ENCODE data around the gene CLCNKA.
A peak's percentile ranks its signal among the peaks of the same experiment; 100 is the strongest.
"Not testable (repeated sequence)": the region's sequence is repeated elsewhere in the genome, so short reads cannot be mapped to it uniquely, and the experiment has no call there.

The CLCNKA gene

DNA sequence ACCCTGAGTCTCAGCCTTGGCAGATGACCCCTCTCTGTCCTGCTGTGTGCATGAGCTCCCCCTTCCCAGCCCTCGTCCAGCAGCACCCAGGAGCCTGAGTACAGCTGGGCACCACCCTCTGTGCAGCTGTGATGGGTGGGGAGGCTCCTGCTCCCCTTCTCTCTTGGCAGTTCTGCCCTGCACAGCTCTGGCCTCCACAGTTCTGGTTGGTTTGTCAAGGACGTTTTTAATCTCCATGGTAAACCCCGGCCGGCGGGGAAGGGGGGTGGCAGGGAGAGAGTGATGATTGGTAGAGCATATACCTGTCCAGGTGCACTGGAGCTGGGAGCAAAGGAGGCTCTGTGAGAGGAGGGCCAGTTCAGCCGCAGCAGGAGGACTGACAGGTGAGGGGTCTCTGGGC is at the start of gene CLCNKA:
Gene CLCNKA (plus strand): TSS at position 356 of the 400 bp plus-strand sequence. CDS start 584 bp downstream, outside the sequence.
- no peak for DNase-seq (ENCODE audit: extremely low read depth in 1 of 2, low read depth in 1 of 2)

DNA sequence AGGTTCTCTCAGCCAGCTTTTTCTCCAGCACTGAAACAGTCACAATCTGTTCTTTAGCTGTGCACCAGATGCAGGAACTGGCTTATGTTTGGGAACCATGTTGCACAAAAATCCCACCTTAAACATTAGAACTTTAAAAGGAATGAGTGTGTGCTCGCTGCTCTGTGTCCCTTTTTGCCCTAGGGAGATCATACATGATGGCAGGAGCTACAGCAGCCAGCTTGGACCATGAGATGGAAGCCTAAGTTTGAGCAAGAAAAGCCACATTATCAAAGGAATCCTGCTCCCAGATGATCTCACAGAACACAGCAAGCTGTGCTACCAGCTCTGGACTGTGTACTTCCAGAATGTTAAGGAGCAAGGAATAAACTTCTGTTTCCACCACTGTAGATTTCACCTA is 49.4 kb upstream of the CLCNKA start:
- no peak for DNase-seq (ENCODE audit: extremely low read depth in 1 of 2, low read depth in 1 of 2)

DNA sequence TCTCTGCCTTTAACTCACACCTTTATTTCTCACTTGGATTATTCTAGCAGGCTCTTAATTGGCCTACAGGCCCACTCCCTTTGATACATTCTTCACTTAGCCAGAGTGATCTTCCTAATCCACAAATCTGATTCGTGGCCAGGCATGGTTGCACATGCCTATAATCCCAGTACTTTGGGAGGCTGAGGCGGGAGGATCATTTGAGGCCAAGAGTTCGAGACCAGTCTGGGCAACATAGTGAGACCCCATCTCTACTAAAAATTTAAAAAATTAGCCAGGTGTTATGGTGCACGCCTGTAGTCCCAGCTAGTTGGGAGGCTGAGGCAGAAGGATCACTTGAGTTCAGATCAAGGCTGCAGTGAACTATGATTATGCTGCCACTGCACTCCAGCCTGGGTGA is 48.1 kb upstream of the CLCNKA start:
- no peak for DNase-seq (ENCODE audit: extremely low read depth in 1 of 2, low read depth in 1 of 2)

DNA sequence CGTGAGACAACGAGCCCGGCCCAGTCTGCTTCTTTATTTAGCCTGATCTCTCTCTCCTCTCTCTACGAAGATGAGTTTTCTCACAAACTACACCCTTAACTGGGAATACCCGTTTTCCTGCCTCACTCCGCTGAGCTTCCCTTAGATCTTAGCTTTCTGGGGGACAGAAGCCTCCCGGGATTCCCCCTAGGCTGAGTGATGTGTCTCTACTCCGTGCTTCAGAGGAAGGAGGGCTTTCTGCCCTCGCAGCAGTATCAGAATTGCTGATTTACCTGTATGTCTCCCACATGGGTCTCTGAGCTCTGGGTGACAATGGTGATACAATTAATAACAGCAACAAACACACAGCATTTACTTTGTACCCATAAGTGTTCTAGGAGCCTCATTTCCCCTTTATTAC is 47.0 kb upstream of the CLCNKA start:
- DNase-seq (ENCODE audit: extremely low read depth in 1 of 2, low read depth in 1 of 2): no peak

DNA sequence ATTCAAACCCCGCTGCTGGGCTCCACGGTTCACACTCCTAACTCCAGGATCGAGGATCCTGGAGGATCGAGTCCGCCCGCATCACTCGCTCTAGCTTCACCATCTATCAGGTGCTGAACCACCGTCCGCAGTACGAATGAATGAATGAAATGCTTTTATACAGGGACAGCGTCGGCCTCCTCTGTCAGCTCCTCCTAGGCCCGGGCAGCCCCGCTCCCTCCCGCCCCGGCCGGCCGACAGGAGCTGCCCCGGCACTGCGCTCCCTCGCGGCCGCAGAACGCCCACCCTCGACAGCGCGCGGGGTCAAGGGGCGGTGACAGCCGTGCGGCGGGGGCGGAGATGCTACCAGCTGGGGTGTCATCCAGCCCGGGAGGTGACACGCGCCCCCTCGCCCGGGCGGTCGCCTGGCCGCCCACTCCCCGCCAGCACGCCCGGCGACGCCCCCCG is 46.5 kb upstream of the CLCNKA start:
- DNase-seq (ENCODE audit: extremely low read depth in 1 of 2, low read depth in 1 of 2): peak; percentile 79 to 80

DNA sequence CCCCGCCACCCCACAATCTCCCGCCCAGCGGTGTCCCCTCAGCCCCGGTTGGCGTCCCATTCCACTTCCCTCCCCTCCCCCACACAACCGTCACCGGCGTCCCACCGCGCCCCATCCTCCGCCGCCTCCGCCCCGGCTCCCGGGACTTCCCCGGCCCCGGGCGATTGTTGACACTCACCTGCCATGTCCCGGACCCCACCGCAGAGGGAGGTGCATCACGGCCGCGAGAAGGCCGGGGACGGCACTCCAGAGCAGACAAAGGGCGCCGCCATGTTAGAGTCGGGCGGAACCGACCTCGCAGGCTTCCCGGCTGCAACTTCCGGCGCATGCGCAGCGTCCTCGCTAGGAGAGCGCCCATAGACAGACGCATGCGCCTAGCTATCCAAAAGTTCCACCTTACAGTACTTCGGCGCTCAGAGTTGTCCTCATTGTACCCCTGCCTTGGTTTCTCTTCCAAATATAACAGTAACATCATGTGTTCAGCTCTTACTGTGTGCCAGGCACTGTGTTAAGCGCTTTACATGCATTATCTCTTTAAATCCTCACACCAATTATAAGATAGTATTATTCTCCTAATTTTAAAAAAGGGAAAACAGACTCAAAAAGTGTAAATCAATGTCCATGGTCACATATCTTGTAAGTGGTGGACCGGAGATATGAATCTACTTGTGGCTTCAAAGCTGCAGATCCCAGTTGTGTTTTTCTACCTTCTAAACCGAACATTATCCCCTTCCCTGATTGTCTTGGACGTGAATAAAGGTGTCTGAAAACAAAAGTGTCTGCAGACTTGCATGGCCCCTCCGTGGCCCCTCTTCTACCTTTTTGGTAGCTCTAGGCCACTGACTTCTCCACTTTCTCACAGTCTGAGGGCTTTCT is 45.8 kb upstream of the CLCNKA start, which contains the start of gene ZBTB17:
Gene ZBTB17 (minus strand): TSS at position 297 of the 876 bp plus-strand sequence. CDS start 27,606 bp downstream, outside the sequence.
- DNase-seq (ENCODE audit: extremely low read depth in 1 of 2, low read depth in 1 of 2): peak; percentile 89 to 92

DNA sequence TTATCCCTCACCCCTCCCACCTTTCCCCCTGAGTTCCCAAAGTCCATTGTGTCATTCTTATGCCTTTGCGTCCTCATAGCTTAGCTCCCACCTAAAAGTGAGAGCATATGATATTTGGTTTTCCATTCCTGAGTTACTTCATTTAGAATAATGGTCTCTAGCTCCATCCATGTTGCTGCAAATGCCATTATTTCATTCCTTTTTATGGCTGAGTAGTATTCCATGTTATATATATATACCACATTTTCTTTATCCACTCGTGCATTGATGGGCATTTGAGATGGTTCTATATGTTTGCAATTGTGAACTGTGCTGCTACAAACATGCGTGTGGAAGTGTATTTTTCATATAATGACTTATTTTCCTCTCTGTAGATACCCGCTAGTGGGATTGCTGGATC is 43.9 kb upstream of the CLCNKA start:
- DNase-seq (ENCODE audit: extremely low read depth in 1 of 2, low read depth in 1 of 2): not testable (repeated sequence)

DNA sequence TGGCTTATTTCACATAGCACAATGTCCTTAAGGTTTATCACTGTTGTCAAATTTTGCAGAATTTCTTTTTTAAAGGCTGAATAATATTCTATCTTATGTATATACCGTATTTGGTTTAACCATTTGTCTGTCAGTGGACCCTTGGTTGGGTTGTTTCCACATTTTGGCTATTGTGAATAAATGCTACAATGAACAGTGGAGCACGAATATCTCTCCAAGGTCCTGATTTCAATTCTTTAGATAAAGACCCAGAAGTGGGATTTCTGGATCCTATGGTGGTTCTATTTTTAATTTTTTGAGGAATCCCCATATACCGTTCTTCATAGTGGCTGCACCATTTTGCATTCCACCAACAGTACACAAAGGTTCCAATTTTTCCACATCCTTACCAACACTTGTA is 40.2 kb upstream of the CLCNKA start:
- no peak for DNase-seq (ENCODE audit: extremely low read depth in 1 of 2, low read depth in 1 of 2)

DNA sequence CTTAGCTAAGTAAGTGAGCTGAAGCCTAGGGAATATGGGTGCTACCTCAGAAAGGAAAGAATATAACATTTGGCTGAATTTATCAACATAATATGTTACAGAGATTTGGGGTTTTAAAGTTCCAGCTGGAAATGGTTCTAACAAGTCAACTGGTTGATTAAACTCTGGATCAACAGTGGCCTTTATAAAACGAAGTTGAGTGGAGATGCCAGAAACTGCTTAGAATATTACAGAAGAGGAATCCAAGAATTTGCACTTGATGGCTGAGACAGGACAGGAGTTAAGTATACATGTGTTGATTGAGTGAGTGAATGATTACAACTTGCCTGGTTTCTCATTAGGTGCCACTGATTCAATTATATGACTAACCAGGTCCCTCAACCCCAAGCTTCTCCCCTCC is 38.6 kb upstream of the CLCNKA start:
- no peak for DNase-seq (ENCODE audit: extremely low read depth in 1 of 2, low read depth in 1 of 2)

DNA sequence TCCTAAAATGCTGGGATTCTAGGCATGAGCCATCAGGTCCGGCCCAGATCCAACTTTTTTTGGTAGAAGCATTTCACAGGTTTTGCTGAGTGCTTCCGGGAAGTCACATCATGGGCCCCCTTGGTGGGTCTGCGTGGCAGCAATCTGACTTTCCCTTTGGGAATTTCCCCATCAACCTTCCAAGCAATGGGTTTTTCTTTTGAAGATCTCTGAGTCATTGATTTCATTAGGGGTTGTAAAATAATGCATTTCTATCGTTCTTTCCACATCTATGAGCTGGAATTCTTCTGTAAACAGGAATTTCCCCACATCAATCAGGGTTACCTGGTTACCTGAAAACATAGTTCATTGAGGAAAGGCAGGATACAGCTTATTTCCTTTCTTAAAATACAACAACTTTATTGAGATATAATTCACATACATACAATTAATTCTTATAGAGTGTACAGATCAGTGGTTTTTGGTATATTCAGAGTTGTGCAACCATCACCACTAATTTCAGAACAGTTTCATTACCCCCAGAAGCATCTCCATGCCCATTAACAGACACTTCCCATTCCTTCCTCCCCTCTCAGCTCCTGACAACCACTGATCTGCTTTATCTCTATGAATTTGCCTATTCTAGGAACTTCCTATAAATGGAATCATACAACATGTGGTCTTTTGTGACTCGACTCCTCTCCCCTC is 36.1 kb upstream of the CLCNKA start:
- DNase-seq (ENCODE audit: extremely low read depth in 1 of 2, low read depth in 1 of 2): no peak

DNA sequence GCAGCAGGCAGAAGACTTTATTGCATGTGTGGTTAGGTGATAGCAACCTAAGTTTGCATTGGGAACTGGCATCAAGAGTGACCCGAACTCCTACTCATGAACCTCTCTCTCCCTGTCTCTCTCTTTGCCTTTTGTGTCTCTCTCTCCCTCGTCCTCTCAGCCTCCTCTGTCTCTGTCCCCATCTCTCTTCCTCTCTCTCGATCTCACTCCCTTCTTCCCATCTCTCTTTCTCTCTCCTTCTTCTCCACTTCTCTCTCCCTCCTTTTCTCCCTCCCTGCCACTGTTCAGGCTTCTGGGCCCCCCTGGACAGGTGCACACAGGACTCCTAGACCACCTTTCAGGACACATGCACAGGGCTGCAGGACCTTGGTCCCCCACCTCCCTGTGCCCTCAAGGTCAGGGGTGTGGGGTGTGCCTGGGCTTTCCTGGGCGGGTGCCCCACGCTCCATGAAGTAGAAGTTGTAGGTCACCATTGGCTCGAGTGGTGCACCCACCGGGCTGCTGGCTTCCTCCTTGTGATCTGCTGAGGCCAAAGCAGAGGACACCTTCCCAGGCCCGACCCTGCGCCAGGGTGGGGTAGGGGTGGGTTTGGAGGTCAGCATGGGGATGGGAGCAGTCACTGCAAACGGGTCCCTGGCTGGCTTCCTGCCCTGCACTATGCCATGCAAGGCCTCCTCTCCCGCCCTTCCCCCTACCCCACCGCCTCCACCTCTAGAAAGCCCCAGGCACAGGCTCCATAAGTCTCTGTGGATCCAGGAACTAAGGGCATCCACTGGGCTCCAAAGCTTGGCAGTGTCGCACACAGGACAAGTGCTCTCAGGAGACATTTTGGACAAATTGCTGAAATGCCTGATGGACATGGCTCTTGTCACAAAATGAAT is 32.7 kb upstream of the CLCNKA start:
- DNase-seq (ENCODE audit: extremely low read depth in 1 of 2, low read depth in 1 of 2): no peak

DNA sequence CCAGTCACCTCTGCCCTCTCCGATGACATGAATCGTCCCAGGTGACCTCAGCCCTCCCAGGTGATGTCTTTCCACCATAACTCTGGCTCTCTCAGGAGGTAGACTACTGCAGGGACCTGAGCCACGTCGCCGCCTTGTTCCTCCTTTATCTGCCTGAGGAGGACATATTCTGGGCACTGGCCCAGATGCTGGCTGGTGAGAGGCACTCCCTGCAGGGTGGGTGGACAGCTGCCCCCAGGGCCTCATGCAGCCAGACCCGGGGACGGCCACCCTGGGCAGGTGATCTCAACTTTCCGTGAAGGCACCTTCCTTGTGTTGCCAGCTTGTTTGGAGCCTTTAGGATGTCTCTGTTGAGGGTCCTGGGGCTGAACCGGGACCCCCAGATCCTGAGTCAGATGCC is 32.1 kb upstream of the CLCNKA start:
- no peak for DNase-seq (ENCODE audit: extremely low read depth in 1 of 2, low read depth in 1 of 2)

DNA sequence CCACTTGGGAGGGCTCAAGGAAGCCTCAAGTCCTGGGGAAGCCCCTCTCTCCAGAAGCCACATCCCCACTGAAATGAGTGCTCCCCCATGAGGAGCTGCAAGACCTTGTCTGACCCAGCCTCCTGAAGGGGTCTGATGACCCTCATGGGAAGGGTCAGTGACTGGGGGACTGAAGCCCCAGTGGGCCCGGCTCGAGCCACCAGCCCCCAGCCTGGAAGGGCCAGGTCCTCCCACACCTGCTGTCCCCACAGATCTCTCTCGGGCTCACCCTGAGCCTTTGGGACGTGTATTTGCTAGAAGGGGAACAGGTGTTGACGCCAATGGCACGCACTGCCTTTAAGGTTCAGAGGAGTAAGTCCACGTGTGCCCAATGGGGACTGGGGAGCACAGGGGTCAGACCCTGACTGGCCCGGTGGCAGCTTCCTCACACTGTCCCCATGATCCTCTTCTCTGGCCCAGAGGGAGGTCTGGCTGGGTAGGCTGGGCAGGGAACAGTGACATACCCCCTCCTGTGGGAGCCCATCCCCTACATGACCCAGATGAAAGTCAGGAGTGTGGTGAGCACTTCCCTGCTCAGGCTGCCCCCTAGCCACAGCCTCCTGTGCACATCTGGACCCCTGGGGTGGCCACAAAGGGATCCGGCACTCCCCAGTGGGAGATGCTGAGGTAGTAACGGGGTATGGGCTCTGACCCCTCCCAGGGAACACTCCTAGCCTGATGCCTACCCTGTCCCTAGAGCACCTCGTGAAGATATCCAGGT is 30.2 kb upstream of the CLCNKA start:
- DNase-seq (ENCODE audit: extremely low read depth in 1 of 2, low read depth in 1 of 2): no peak

DNA sequence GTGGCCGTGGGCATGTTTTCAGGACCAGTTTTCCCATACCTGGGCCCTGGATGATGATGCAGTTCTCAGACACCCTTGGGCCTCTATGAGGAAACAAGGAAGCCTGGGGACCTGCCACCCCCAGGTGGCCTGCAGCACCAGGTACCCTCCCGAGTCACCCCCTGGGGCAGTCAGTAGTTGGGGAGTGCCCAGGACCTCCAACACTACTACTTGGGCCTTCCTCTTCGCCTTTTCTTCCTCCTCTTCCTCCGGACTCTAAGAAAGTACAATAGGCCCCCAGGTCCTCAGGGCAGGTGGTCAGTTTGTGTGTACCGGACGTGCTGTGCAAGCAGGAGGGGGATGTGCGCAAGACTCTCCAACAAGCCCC is 29.7 kb upstream of the CLCNKA start:
- no peak for DNase-seq (ENCODE audit: extremely low read depth in 1 of 2, low read depth in 1 of 2)

DNA sequence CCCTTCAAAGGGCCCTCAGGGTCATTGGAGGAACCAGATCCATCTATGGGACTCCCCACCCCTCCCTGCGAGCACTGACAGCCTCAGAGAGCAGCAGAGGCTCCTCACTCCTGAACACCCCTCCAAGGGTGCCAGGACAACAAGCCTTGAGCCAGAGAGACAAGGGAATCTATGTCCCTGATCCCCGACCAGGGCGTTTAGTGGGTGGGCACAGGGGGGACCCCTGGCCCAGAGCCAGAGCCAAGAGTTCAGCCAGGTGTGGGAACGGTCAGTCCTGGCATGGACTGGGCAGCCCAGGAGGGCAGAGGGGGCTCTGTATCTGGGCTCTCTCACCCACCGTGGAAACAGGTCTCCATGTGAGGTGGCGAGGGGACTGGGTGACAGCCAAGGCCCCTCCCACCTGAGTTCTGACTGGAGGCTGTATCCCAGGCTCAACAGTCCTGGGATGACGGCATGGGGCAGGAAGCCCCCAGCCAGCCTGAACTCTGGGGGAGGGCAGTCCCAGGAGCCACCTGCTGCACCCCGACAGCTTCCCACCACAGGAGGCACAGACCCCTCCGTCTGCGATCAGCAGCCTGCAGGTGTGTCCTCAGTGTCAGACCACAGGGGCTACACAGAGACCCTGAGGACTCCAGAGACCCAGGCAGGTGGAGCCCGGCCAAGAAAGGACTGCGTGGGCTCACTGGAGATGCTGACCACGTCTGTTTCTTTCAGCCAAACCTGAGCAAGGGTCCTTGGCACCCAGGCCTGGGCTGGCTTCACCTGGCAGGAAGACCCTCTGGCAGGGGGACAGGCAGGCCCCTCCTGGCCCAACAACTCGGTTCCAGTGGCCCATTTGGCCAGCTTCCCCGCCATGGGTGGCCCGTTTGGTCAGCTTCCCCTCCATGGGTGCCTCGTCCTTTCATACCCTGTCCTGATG is 29.0 kb upstream of the CLCNKA start:
- no peak for DNase-seq (ENCODE audit: extremely low read depth in 1 of 2, low read depth in 1 of 2)

DNA sequence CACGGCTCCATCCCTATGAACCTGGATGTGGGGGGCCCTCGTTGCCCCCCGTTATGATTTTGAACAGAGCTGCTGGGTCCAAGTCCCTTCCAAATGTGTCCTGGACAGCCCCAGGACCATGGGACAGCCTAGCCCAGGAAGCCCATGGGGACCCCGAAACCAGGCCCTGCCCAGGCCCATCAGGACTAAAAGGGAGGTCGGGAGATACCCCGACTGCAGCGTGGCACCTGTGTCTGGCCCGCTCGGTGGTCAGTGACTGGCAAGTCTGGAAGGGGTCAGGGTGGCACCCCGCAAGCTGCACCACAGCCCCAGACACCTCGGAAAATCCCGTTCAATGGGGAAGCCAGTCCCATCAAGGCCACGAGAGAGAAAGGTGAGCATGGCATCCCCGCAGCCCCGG is 28.2 kb upstream of the CLCNKA start:
- DNase-seq (ENCODE audit: extremely low read depth in 1 of 2, low read depth in 1 of 2): no peak

DNA sequence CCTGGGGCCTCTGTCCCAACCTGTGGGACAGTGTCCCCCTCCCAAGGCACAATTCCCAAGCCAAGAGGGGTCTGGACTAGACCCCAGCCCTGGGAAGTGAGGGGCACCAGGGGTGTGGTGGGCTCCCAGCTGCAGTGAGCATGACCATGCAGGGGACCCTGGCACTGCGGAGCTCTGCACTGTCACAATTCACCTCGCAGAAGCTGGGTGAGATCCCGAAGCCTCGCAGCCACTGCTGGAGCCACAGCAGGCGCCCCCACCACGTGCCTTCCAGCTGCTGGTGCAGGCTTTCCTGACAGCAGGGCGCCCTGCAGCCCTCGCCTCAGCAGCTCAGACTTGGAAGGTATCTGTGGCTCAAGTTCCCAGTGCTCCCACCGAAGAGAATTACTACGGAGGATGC is 27.8 kb upstream of the CLCNKA start:
- DNase-seq (ENCODE audit: extremely low read depth in 1 of 2, low read depth in 1 of 2): no peak

DNA sequence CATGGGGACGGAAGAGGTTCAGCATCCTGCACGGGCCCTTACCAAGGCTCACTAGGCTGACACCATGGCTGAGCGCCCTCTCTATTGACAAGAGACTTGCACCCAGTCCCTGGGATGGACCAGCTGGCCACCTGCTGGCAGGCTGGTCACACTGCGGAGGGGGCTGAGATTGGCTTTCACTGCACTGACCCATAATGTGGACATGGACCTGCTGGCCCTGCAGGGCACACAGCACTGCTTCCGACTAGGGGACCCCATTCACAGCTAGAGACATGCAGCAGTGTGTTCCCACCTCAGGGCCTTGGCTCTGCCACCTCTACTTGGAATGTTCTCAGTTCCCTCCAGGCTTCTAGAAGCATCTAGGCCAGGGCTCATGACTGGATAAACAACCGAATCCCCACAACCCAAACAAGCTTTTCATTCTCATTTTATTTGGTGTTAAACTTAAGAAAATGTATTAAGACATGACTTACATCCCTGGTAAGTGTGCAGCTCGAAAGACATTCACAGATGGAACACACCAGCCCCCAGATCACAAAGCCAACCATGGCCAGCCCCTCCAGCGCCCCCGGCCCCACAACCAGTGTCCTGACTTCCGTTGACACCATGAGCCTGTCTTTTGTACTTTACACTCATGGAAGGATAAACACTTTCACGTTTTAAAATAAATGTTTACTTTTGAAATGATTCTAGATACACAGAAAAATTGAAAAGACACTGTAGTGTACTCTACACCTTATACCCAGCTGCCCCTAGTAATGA is 27.1 kb upstream of the CLCNKA start:
- peak in 1 of 2 donors; percentile 38 for DNase-seq (ENCODE audit: extremely low read depth in 1 of 2, low read depth in 1 of 2)

Measured in stimulated activated CD8-positive, alpha-beta memory T cell treated with anti-CD3 and anti-CD28 coated beads, Interleukin-7, amount 100 ng/mL, for 48 hours (primary cell).